Natural killer cell (primary cell): ENCODE results near the gene CA11. TPM values are rescaled to one million over a fixed set of nuclear protein-coding genes. Genes with fewer than 3 reads are reported as not detected.
A peak's percentile ranks its signal among the peaks of the same experiment; 100 is the strongest.

Experiments
- ATAC-seq, 3 donors: fragments of 150-1000 bp in 2 of 3; fragments of 200-7000 bp in 1 of 3; cut with Tn5 transposase; 1 replicate in 1 of 3; 2 replicates in 2 of 3; pipeline ENCODE4 v1.10.0; 2021; ENCODE audit warnings: mild to moderate bottlenecking in 2 of 3, moderate library complexity in 2 of 3
- DNase-seq, 2 donors: peaks; one replicate each; pipeline versions ENCODE4 v3.0.0 to v3.0.0-alpha.2; 2013 to 2021; ENCODE audit warnings: mixed read lengths in 1 of 2
- H3K27ac ChIP-seq: one replicate; pipeline ENCODE4 v1.5.1; 2013; ENCODE audit warnings: mild to moderate bottlenecking, low read length
- H3K27me3 ChIP-seq: one replicate; pipeline ENCODE4 v1.6.1; 2013; ENCODE audit warnings: low read length; ENCODE audit not compliant: control insufficient read depth, insufficient read depth
- H3K36me3 ChIP-seq: one replicate; pipeline ENCODE4 v1.6.1; 2013; ENCODE audit warnings: low read length; ENCODE audit not compliant: control insufficient read depth, insufficient read depth
- H3K4me1 ChIP-seq: one replicate; pipeline ENCODE4 v1.6.1; 2013; ENCODE audit warnings: low read length; ENCODE audit not compliant: control insufficient read depth, insufficient read depth
- H3K4me3 ChIP-seq: one replicate; pipeline ENCODE4 v1.5.1; 2013; ENCODE audit warnings: low read length
- H3K9me3 ChIP-seq: one replicate; pipeline ENCODE4 v1.6.1; 2013; ENCODE audit warnings: low read length; ENCODE audit not compliant: control insufficient read depth, insufficient read depth
- H3K27ac Mint-ChIP-seq, 2 donors: one replicate each; pipeline ENCODE4 v1.8.0; 2022; ENCODE audit warnings: mild to moderate bottlenecking in 2 of 2, mixed read lengths in 2 of 2, moderate library complexity in 1 of 2
- H3K27me3 Mint-ChIP-seq, 2 donors: one replicate each; pipeline ENCODE4 v1.8.0; 2022; ENCODE audit warnings: low read depth in 2 of 2, mixed read lengths in 2 of 2
- H3K36me3 Mint-ChIP-seq: one replicate; pipeline ENCODE4 v1.8.0; 2022; ENCODE audit warnings: mixed read lengths
- H3K4me1 Mint-ChIP-seq, 2 donors: one replicate each; pipeline ENCODE4 v1.8.0; 2022; ENCODE audit warnings: mixed read lengths in 2 of 2
- H3K4me3 Mint-ChIP-seq: one replicate; pipeline ENCODE4 v1.8.0; 2022; ENCODE audit warnings: mild to moderate bottlenecking, moderate library complexity, mixed read lengths
- H3K9me3 Mint-ChIP-seq, 2 donors: one replicate each; pipeline ENCODE4 v1.8.0; 2022; ENCODE audit warnings: mixed read lengths in 2 of 2
- WGBS: methylation state at CpG from one replicate; pipeline ENCODE4 v1.1.7; 2013; ENCODE audit warnings: missing lambda C conversion rate; ENCODE audit not compliant: insufficient coverage; 5-methylcytosine and 5-hydroxymethylcytosine counted together
- intact Hi-C: fragments of 100-400 bp; cut with micrococcal nuclease; formaldehyde crosslinking; loops from one replicate; pipeline ENCODE4 v1.14.2; 2022
- total RNA-seq, 4 donors: library from RNA; stranded (reverse); fragments of 120-200 nt in 1 of 4; gene quantifications; one replicate each; pipeline versions ENCODE4 v1.2.3 to v1.2.4, GENCODE V29; 2013 to 2022
- TF ChIP-seq, protein P1 (sequence below): fragments of 200-600 bp; IDR thresholded peaks from one replicate; pipeline ENCODE4 v1.8.0; 2022; ENCODE audit warnings: antibody characterized with exemption

Gene CA11
- total RNA-seq, 3 donors from 2014 or later (not counting 1 experiment from before 2014, with no cell fraction given): 9.2 to 11.9 (median 11.0) TPM

DNA sequence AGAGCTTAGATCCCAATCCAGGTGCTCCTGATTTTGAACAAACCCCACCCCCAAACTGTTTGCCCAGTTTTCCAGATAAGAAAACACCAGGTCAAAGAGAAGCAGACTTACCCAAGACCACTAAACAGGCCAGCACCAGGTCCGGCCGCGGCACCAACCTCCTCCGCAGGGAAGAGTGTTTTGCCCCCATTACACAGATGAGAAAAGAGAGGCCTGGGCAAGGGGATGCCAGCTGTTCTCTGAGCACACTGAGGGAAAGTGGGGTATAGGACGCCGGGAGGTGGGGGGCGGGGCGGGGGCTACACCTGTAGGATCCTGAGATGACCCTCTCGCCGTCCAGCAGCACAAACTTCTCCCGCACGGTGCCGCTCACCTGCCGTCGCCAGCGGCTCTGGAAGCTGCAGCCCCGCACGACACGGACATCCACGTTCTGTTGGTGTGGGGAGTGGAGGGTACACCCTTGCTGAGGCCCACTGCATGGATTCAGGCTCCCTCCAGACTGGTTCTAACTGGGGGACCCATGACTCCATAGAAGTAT lies 36.3 kb downstream of the CA11 start:
- intact Hi-C loops: no loop called here
- no peak overlapping the region for H3K4me3 ChIP-seq
- ATAC-seq (no peak), DNase-seq (no peak)
- TF ChIP-seq, protein P1, sequence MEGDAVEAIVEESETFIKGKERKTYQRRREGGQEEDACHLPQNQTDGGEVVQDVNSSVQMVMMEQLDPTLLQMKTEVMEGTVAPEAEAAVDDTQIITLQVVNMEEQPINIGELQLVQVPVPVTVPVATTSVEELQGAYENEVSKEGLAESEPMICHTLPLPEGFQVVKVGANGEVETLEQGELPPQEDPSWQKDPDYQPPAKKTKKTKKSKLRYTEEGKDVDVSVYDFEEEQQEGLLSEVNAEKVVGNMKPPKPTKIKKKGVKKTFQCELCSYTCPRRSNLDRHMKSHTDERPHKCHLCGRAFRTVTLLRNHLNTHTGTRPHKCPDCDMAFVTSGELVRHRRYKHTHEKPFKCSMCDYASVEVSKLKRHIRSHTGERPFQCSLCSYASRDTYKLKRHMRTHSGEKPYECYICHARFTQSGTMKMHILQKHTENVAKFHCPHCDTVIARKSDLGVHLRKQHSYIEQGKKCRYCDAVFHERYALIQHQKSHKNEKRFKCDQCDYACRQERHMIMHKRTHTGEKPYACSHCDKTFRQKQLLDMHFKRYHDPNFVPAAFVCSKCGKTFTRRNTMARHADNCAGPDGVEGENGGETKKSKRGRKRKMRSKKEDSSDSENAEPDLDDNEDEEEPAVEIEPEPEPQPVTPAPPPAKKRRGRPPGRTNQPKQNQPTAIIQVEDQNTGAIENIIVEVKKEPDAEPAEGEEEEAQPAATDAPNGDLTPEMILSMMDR: no peak
- Mint-ChIP-seq H3K27me3 (no peaks in the 10 kb centered on the region), H3K36me3 (no peaks in the 10 kb centered on the region), H3K4me3 (no peak overlapping the region), H3K4me1 (peaks cover 0 to 4% of the 10 kb centered on the region in 2 donors), H3K9me3 (no peaks in the 10 kb centered on the region), H3K27ac (no peak overlapping the region)
- H3K27ac ChIP-seq: no peak overlapping the region
- H3K4me1 ChIP-seq: peaks cover 4% of the 10 kb centered on the region
- 96% methylated on average over 20 of the region's 20 CpGs for WGBS
- no peaks in the 10 kb centered on the region for H3K9me3 ChIP-seq
- H3K36me3 ChIP-seq: peaks cover under 1% of the 10 kb centered on the region
- H3K27me3 ChIP-seq: no peaks in the 10 kb centered on the region

DNA sequence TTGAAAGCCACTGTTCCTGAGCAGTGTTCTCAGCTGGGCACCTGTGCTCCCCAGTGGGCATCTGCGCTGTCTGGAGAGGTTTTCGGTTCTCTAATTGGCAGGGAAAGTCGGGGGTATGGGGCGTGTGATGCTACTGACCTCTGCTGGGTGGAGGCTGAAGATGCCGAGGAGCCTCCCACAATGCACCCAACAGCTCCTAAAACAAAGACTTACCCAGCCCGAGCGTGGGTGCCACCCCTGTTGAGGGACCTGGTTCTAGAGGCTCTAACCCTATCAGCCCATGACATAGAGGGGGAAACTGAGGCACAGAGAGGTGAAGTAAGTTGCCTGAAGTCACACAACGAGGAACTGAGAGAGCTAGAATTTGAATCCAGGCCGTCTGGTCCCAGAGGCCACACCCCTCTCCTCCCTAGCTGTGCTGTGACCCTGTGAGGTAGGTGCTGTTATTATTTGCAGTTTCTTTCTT lies 37.2 kb downstream of the CA11 start:
- H3K4me1 Mint-ChIP-seq: peaks cover 0 to 4% of the 10 kb centered on the region in 2 donors
- peak; percentile 69 to 92 (median 76) for ATAC-seq
- TF ChIP-seq, protein P1: peak; percentile 8
- H3K36me3 ChIP-seq: no peaks in the 10 kb centered on the region
- 10% methylated on average over 5 of the region's 9 CpGs for WGBS
- no peak overlapping the region for H3K4me3 ChIP-seq
- no peak overlapping the region for H3K27ac ChIP-seq
- peaks cover 4% of the 10 kb centered on the region for H3K4me1 ChIP-seq
- H3K4me3 Mint-ChIP-seq: no peak overlapping the region
- no peaks in the 10 kb centered on the region for H3K36me3 Mint-ChIP-seq
- no peaks in the 10 kb centered on the region for H3K9me3 ChIP-seq
- H3K27me3 Mint-ChIP-seq: no peaks in the 10 kb centered on the region
- no peaks in the 10 kb centered on the region for H3K27me3 ChIP-seq
- intact Hi-C loops: no loop called here
- peak in 1 of 2 donors; percentile 79 for DNase-seq
- no peaks in the 10 kb centered on the region for H3K9me3 Mint-ChIP-seq
- no peak overlapping the region for H3K27ac Mint-ChIP-seq

GRCh38 chr19:48607359-48607755 lies 38.6 kb downstream of the CA11 start:
- Mint-ChIP-seq H3K36me3 (no peaks in the 10 kb centered on the region), H3K27ac (no peak overlapping the region), H3K4me1 (peaks cover 0 to 4% of the 10 kb centered on the region in 2 donors), H3K4me3 (no peak overlapping the region), H3K9me3 (no peaks in the 10 kb centered on the region), H3K27me3 (no peaks in the 10 kb centered on the region)
- no peak overlapping the region for H3K27ac ChIP-seq
- peaks cover 4% of the 10 kb centered on the region for H3K4me1 ChIP-seq
- no peaks in the 10 kb centered on the region for H3K36me3 ChIP-seq
- TF ChIP-seq, protein P1: no peak
- 97% methylated on average over 5 of the region's 7 CpGs for WGBS
- DNase-seq (no peak), ATAC-seq (no peak)
- H3K9me3 ChIP-seq: no peaks in the 10 kb centered on the region
- H3K4me3 ChIP-seq: no peak overlapping the region
- H3K27me3 ChIP-seq: no peaks in the 10 kb centered on the region
- intact Hi-C loops: no loop called here
